ENCODE measurements around the gene SELENOK. TPM values are rescaled to one million over a fixed set of nuclear protein-coding genes. Genes with fewer than 3 reads are reported as not detected.

Gene SELENOK
- total and polyA plus RNA-seq, 2 of the 13 experiments (the other 11 are each of a cell fraction or from before 2014, with no cell fraction given): 67.0 to 81.0 TPM

DNA sequence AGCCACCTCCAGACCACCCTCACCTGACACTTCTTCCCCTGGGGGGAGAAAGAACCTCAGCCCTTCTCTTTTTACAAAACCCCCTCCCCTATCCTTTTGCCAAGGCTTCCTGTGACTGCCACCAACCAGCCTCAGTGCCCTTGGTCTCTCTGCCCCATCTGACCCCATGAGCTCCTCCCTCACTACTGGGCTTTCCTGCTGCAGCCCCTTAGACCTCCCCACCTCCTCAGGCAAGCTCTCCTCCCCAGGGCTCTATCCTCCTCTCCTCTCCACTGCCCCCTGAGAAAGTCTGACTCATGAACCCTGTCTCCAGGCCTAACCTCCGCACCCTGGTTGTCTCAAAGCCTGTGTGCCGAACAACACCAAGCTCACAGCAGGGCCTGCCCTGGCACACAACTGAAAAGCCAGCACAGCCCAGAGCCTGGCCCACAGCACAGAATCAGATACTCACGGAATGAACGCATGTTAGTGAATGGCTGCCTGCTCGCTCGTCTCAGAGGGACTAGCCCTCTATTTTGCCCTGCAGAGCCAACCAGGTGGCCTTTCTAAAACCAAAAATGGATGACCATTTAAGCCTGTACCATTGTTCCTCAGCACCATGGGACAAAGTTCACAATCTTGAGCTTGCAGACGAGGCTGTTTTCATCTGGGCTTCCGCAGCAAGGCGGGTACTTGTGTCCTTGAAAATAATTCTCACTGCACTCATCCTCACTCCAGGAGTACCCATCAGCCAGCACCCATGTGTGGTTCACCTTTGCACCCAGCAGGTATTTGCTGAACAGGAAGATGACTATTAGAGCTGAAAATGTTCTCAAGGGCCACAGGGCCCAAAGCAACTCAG, 47.2 kb downstream of the SELENOK start (continued):
- no peak for TF ChIP-seq ZNF17 (CRISPR knock-in tag; IDR thresholded peaks at IDR 0.05)
- TF ChIP-seq BRD4 (CRISPR knock-in tag; IDR thresholded peaks at IDR 0.05): peak; percentile 50; the same call in 1 of the 2 replicates
- no peak for TF ChIP-seq EZH2 (conservative IDR thresholded peaks at IDR 0.05; ENCODE audit: low read depth, low read length)
- no peak for TF ChIP-seq HNRNPLL (IDR thresholded peaks at IDR 0.05; ENCODE audit: low read depth, low read length, poor library complexity, severe bottlenecking)
- TF ChIP-seq ZNF549 (CRISPR knock-in tag; IDR thresholded peaks at IDR 0.05): 0 out of 2 replicates have a peak, but pooled peaks have one; percentile 68
- TF ChIP-seq GATA4 (IDR thresholded peaks at IDR 0.05; ENCODE audit: borderline replicate concordance, low read depth): no peak
- TF ChIP-seq, protein P1, sequence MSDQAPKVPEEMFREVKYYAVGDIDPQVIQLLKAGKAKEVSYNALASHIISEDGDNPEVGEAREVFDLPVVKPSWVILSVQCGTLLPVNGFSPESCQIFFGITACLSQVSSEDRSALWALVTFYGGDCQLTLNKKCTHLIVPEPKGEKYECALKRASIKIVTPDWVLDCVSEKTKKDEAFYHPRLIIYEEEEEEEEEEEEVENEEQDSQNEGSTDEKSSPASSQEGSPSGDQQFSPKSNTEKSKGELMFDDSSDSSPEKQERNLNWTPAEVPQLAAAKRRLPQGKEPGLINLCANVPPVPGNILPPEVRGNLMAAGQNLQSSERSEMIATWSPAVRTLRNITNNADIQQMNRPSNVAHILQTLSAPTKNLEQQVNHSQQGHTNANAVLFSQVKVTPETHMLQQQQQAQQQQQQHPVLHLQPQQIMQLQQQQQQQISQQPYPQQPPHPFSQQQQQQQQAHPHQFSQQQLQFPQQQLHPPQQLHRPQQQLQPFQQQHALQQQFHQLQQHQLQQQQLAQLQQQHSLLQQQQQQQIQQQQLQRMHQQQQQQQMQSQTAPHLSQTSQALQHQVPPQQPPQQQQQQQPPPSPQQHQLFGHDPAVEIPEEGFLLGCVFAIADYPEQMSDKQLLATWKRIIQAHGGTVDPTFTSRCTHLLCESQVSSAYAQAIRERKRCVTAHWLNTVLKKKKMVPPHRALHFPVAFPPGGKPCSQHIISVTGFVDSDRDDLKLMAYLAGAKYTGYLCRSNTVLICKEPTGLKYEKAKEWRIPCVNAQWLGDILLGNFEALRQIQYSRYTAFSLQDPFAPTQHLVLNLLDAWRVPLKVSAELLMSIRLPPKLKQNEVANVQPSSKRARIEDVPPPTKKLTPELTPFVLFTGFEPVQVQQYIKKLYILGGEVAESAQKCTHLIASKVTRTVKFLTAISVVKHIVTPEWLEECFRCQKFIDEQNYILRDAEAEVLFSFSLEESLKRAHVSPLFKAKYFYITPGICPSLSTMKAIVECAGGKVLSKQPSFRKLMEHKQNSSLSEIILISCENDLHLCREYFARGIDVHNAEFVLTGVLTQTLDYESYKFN (CRISPR knock-in tag; conservative IDR thresholded peaks at IDR 0.05): peak; percentile 67
- TF ChIP-seq ZMYM3 (CRISPR knock-in tag; IDR thresholded peaks at IDR 0.05): no peak
- TF ChIP-seq ZNF609 (CRISPR knock-in tag; IDR thresholded peaks at IDR 0.05; ENCODE audit: borderline replicate concordance): 0 out of 2 replicates have a peak, but pooled peaks have one; percentile 65
- no peak for TF ChIP-seq ZNF639 (CRISPR knock-in tag; conservative IDR thresholded peaks at IDR 0.05)
- no peak for TF ChIP-seq BCL3 (CRISPR knock-in tag; IDR thresholded peaks at IDR 0.05)
- no peak for TF ChIP-seq LCORL (IDR thresholded peaks at IDR 0.05)
- TF ChIP-seq LCORL (CRISPR knock-in tag; IDR thresholded peaks at IDR 0.05): peak; percentile 29; the same call in 1 of the 2 replicates
- peak; percentile 32; the same call in 1 of the 2 replicates for TF ChIP-seq TFAP4 (IDR thresholded peaks at IDR 0.05; ENCODE audit: borderline replicate concordance, low read depth)
- no peak for TF ChIP-seq SETDB1 (CRISPR knock-in tag; IDR thresholded peaks at IDR 0.05; ENCODE audit: borderline replicate concordance)
- no peak for TF ChIP-seq PHB2 (IDR thresholded peaks at IDR 0.05; ENCODE audit: partially characterized antibody)
- TF ChIP-seq NKX3-1 (CRISPR knock-in tag; IDR thresholded peaks at IDR 0.05): peak; percentile 32; the same call in 1 of the 2 replicates
